ENCODE data around the gene CMTM8. TPM values are rescaled to one million over a fixed set of nuclear protein-coding genes. Genes with fewer than 3 reads are reported as not detected.

Gene CMTM8
- total and polyA plus RNA-seq, 10 of the 15 experiments (the other 5 are each of a cell fraction or from before 2014, with no cell fraction given), result 0.11 to 0.23 TPM; not detected in 8

DNA sequence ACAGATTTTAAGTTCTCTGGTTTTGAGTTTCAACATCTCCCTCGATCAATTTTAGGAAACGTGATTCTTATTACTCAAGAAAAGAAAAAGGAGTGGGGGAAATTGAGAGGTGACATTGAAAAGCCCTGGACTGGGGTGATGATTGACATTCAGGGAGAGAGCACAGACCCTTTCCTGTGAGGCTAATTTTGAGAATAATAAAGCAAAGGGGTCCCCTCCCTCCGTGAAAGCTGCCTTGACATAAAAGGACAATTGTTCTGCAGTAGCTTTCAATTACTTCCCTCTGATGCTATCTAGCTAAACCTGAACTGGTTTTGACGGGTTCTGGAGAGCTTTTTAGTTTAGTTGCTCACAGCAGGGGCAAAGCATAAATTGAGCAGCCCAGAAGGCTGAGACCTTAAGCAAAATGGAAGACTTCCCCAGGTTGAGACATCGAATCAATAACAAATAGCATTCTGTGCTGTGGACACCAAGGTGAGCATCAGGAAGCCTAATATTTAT is 14.4 kb upstream of the CMTM8 start:
- H3K9ac ChIP-seq (ENCODE audit: control insufficient read depth, insufficient read depth, low read length), result no peak overlapping the region
- H3K27ac ChIP-seq (ENCODE audit: control insufficient read depth, insufficient read depth), result no peak overlapping the region
- H3K79me2 ChIP-seq (ENCODE audit: control insufficient read depth, insufficient read depth, low read length), result no peaks in the 10 kb centered on the region
- H3K4me2 ChIP-seq (ENCODE audit: control insufficient read depth, insufficient read depth), result no peak overlapping the region
- H3K36me3 ChIP-seq (ENCODE audit: control insufficient read depth in 2 of 2, insufficient read depth in 2 of 2, low read length in 1 of 2), result no peaks in the 10 kb centered on the region
- TF ChIP-seq IKZF1 (conservative IDR thresholded peaks at IDR 0.05) (no peak), MEF2B (IDR thresholded peaks at IDR 0.05; ENCODE audit: partially characterized antibody, poor library complexity, severe bottlenecking) (no peak), POLR2A (IDR thresholded peaks at IDR 0.05; ENCODE audit: low read depth, low read length) (no peak), SMAD1 (IDR thresholded peaks at IDR 0.05; ENCODE audit: low read depth, partially characterized antibody) (no peak), ASH2L (IDR thresholded peaks at IDR 0.05; ENCODE audit: borderline replicate concordance, low read depth) (no peak), PAX5 (IDR thresholded peaks at IDR 0.05; ENCODE audit: borderline replicate concordance, low read depth, low read length) (no peak), MYB (IDR thresholded peaks at IDR 0.05; ENCODE audit: borderline replicate concordance, low read depth, low read length) (no peak), NFXL1 (IDR thresholded peaks at IDR 0.05; ENCODE audit: borderline replicate concordance) (no peak)
- TF ChIP-seq, protein P1, sequence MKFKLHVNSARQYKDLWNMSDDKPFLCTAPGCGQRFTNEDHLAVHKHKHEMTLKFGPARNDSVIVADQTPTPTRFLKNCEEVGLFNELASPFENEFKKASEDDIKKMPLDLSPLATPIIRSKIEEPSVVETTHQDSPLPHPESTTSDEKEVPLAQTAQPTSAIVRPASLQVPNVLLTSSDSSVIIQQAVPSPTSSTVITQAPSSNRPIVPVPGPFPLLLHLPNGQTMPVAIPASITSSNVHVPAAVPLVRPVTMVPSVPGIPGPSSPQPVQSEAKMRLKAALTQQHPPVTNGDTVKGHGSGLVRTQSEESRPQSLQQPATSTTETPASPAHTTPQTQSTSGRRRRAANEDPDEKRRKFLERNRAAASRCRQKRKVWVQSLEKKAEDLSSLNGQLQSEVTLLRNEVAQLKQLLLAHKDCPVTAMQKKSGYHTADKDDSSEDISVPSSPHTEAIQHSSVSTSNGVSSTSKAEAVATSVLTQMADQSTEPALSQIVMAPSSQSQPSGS (IDR thresholded peaks at IDR 0.05; ENCODE audit: low read length), result no peak
- TF ChIP-seq, protein P2, sequence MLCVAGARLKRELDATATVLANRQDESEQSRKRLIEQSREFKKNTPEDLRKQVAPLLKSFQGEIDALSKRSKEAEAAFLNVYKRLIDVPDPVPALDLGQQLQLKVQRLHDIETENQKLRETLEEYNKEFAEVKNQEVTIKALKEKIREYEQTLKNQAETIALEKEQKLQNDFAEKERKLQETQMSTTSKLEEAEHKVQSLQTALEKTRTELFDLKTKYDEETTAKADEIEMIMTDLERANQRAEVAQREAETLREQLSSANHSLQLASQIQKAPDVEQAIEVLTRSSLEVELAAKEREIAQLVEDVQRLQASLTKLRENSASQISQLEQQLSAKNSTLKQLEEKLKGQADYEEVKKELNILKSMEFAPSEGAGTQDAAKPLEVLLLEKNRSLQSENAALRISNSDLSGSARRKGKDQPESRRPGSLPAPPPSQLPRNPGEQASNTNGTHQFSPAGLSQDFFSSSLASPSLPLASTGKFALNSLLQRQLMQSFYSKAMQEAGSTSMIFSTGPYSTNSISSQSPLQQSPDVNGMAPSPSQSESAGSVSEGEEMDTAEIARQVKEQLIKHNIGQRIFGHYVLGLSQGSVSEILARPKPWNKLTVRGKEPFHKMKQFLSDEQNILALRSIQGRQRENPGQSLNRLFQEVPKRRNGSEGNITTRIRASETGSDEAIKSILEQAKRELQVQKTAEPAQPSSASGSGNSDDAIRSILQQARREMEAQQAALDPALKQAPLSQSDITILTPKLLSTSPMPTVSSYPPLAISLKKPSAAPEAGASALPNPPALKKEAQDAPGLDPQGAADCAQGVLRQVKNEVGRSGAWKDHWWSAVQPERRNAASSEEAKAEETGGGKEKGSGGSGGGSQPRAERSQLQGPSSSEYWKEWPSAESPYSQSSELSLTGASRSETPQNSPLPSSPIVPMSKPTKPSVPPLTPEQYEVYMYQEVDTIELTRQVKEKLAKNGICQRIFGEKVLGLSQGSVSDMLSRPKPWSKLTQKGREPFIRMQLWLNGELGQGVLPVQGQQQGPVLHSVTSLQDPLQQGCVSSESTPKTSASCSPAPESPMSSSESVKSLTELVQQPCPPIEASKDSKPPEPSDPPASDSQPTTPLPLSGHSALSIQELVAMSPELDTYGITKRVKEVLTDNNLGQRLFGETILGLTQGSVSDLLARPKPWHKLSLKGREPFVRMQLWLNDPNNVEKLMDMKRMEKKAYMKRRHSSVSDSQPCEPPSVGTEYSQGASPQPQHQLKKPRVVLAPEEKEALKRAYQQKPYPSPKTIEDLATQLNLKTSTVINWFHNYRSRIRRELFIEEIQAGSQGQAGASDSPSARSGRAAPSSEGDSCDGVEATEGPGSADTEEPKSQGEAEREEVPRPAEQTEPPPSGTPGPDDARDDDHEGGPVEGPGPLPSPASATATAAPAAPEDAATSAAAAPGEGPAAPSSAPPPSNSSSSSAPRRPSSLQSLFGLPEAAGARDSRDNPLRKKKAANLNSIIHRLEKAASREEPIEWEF (IDR thresholded peaks at IDR 0.05; ENCODE audit: insufficient replicate concordance, low read depth, low read length), result no peak
- TF ChIP-seq, protein P3, sequence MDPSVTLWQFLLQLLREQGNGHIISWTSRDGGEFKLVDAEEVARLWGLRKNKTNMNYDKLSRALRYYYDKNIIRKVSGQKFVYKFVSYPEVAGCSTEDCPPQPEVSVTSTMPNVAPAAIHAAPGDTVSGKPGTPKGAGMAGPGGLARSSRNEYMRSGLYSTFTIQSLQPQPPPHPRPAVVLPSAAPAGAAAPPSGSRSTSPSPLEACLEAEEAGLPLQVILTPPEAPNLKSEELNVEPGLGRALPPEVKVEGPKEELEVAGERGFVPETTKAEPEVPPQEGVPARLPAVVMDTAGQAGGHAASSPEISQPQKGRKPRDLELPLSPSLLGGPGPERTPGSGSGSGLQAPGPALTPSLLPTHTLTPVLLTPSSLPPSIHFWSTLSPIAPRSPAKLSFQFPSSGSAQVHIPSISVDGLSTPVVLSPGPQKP (IDR thresholded peaks at IDR 0.05; ENCODE audit: low read depth, low read length), result no peak
- no peaks in the 10 kb centered on the region for H3K4me1 ChIP-seq (ENCODE audit: control insufficient read depth, insufficient read depth, low read length)
- no peaks in the 10 kb centered on the region; the same call in 2 of the 3 replicates for H3K9me3 ChIP-seq (replicated peaks; ENCODE audit: control insufficient read depth, insufficient read depth, low read length)
- DNase-seq (ENCODE audit: low read depth, low spot score), result no peak
- no peak overlapping the region for H3K4me3 ChIP-seq
- WGBS (ENCODE audit: insufficient coverage, insufficient replicate concordance, low lambda C conversion rate, missing lambda C conversion rate), result 10% methylated on average over 5 of the region's 5 CpGs
- in situ Hi-C loops (cut with MboI) (no loop called here), intact Hi-C loops (cut with micrococcal nuclease; ENCODE audit: unreplicated experiment) (no loop called here)
- FAIRE-seq, result no peak
- H3K27me3 ChIP-seq (replicated peaks in 1 of 2; ENCODE audit: control insufficient read depth in 2 of 2, insufficient read depth in 2 of 2, low read length in 1 of 2), result no peaks in the 10 kb centered on the region; a peak in 3 of 4 replicates
- ChIA-PET POLR2A (no interaction called here), SMC1A (ENCODE audit: uncharacterized antibody, unreplicated experiment) (interaction anchor here (1.1 kb wide), 1 partner anchor 10 kb away, joined by 4 read pairs; no protein-coding TSS in a partner anchor), CTCF (no interaction called here), RAD21 (ENCODE audit: unreplicated experiment) (no interaction called here)
- no peak for ATAC-seq
- no peaks in the 10 kb centered on the region for H4K20me1 ChIP-seq (ENCODE audit: control insufficient read depth, insufficient read depth)
- no TSS peak for BruUV-seq (replicated peaks)
- H2AFZ ChIP-seq (ENCODE audit: control insufficient read depth, low read depth, low read length), result no peak overlapping the region
